ENCODE data around the gene RPUSD1. TPM values are rescaled to one million over a fixed set of nuclear protein-coding genes. Genes with fewer than 3 reads are reported as not detected.

RPUSD1 gene
- total RNA-seq, 1 donor from 2014 or later, result 26.8 TPM

- H3K36me3 Mint-ChIP-seq (ENCODE audit: insufficient read depth), result peaks cover 1% of the 10 kb centered on the region
- TF ChIP-seq CTCF (IDR thresholded peaks at IDR 0.05; ENCODE audit: unreplicated experiment), result no peak
- no peaks in the 10 kb centered on the region for H3K4me1 Mint-ChIP-seq (ENCODE audit: low read depth)
- DNase-seq (ENCODE audit: low spot score, unreplicated experiment), result no peak
- H3K4me3 Mint-ChIP-seq (ENCODE audit: low read depth), result no peak overlapping the region
- no peak overlapping the region for H3K27ac Mint-ChIP-seq
- H3K9me3 Mint-ChIP-seq (ENCODE audit: low read depth), result no peaks in the 10 kb centered on the region
- peaks cover 30% of the 10 kb centered on the region for H3K27me3 Mint-ChIP-seq
These were observed 12.8 kb upstream of the RPUSD1 start for GRCh38 chr16:800834-801511.

GRCh38 chr16:799948-800833, 12.0 kb upstream of the RPUSD1 start, which contains the start of gene GNG13:
GNG13 (minus strand) TSS chr16:800734; CDS start chr16:799077, 1,657 bp downstream.
- no peak within 1 kb of the TSS for H3K27ac Mint-ChIP-seq
- DNase-seq (ENCODE audit: low spot score, unreplicated experiment), result no peak
- no peak within 1 kb of the TSS for H3K4me3 Mint-ChIP-seq (ENCODE audit: low read depth)
- no peak for TF ChIP-seq CTCF (IDR thresholded peaks at IDR 0.05; ENCODE audit: unreplicated experiment)
- H3K9me3 Mint-ChIP-seq (ENCODE audit: low read depth), result no peaks in the 10 kb centered on the region
- peaks cover 30% of the 10 kb centered on the region for H3K27me3 Mint-ChIP-seq
- no peaks in the 10 kb centered on the region for H3K4me1 Mint-ChIP-seq (ENCODE audit: low read depth)
- H3K36me3 Mint-ChIP-seq (ENCODE audit: insufficient read depth), result peaks cover 4% of the 10 kb centered on the region

- H3K27ac Mint-ChIP-seq, result no peak overlapping the region
- H3K4me1 Mint-ChIP-seq (ENCODE audit: low read depth), result no peaks in the 10 kb centered on the region
- H3K36me3 Mint-ChIP-seq (ENCODE audit: insufficient read depth), result peaks cover 4% of the 10 kb centered on the region
- TF ChIP-seq CTCF (IDR thresholded peaks at IDR 0.05; ENCODE audit: unreplicated experiment), result no peak
- DNase-seq (ENCODE audit: low spot score, unreplicated experiment), result no peak
- no peak overlapping the region for H3K4me3 Mint-ChIP-seq (ENCODE audit: low read depth)
- H3K27me3 Mint-ChIP-seq, result peaks cover 25% of the 10 kb centered on the region
- H3K9me3 Mint-ChIP-seq (ENCODE audit: low read depth), result no peaks in the 10 kb centered on the region
These were observed 11.1 kb upstream of the RPUSD1 start for GRCh38 chr16:799111-799947.

GRCh38 chr16:798666-799065, 10.5 kb upstream of the RPUSD1 start:
- Mint-ChIP-seq H3K27ac (no peak overlapping the region), H3K27me3 (peaks cover 19% of the 10 kb centered on the region), H3K4me1 (ENCODE audit: low read depth) (no peaks in the 10 kb centered on the region), H3K9me3 (ENCODE audit: low read depth) (no peaks in the 10 kb centered on the region), H3K36me3 (ENCODE audit: insufficient read depth) (peaks cover 4% of the 10 kb centered on the region), H3K4me3 (ENCODE audit: low read depth) (no peak overlapping the region)
- no peak for TF ChIP-seq CTCF (IDR thresholded peaks at IDR 0.05; ENCODE audit: unreplicated experiment)
- no peak for DNase-seq (ENCODE audit: low spot score, unreplicated experiment)

- Mint-ChIP-seq H3K4me1 (ENCODE audit: low read depth) (no peaks in the 10 kb centered on the region), H3K4me3 (ENCODE audit: low read depth) (no peak overlapping the region), H3K36me3 (ENCODE audit: insufficient read depth) (peaks cover 4% of the 10 kb centered on the region), H3K27ac (no peak overlapping the region), H3K9me3 (ENCODE audit: low read depth) (no peaks in the 10 kb centered on the region), H3K27me3 (peaks cover 12% of the 10 kb centered on the region)
- DNase-seq (ENCODE audit: low spot score, unreplicated experiment), result no peak
- TF ChIP-seq CTCF (IDR thresholded peaks at IDR 0.05; ENCODE audit: unreplicated experiment), result no peak
These were observed 9.5 kb upstream of the RPUSD1 start for GRCh38 chr16:797686-798085.

Measured in progenitor cell of endocrine pancreas (in vitro differentiated cells).